ENCODE results near the gene LRR1.
"Not testable (repeated sequence)": the region's sequence is repeated elsewhere in the genome, so short reads cannot be mapped to it uniquely, and the experiment has no call there.

LRR1 gene

GRCh38 chr14:49633640-49634546, 35.2 kb downstream of the LRR1 start:
- DNase-seq = peak; percentile 95

GRCh38 chr14:49634547-49635334, 36.0 kb downstream of the LRR1 start, which contains the start of gene DNAAF2:
Gene DNAAF2, minus strand, starts transcription at chr14:49635244. Its CDS starts 95 bp downstream, at chr14:49635149.
- DNase-seq = peak; percentile 64

- no peak for DNase-seq
Measured at GRCh38 chr14:49636866-49637265, 38.1 kb downstream of the LRR1 start.

- no peak for DNase-seq
Measured at GRCh38 chr14:49637534-49638078, 38.9 kb downstream of the LRR1 start.

GRCh38 chr14:49640540-49641417, 42.0 kb downstream of the LRR1 start:
- DNase-seq = no peak

- no peak for DNase-seq
Measured at GRCh38 chr14:49641697-49642129, 43.0 kb downstream of the LRR1 start.

- no peak for DNase-seq
Measured at GRCh38 chr14:49642163-49642562, 43.4 kb downstream of the LRR1 start.

GRCh38 chr14:49653508-49653907, 54.8 kb downstream of the LRR1 start:
- no peak for DNase-seq

- DNase-seq = no peak
Measured at GRCh38 chr14:49654511-49654910, 55.8 kb downstream of the LRR1 start.

- not testable (repeated sequence) for DNase-seq
Measured at GRCh38 chr14:49657500-49657899, 58.8 kb downstream of the LRR1 start.

GRCh38 chr14:49659526-49660455, 61.1 kb downstream of the LRR1 start:
- DNase-seq = no peak

All from fibroblast of skin of scalp (primary cell).